Measurements from ENCODE around the gene GNPTAB. TPM values are rescaled to one million over a fixed set of nuclear protein-coding genes. Genes with fewer than 3 reads are reported as not detected.

The GNPTAB gene
- total and polyA plus RNA-seq, 2 of the 8 experiments (the other 6 are each of a cell fraction or from before 2014, with no cell fraction given) = 21.5 to 51.3 TPM

- TF ChIP-seq SAP30 (IDR thresholded peaks at IDR 0.05; ENCODE audit: insufficient read depth, insufficient replicate concordance, low read length) = no peak
- TF ChIP-seq, protein P1, sequence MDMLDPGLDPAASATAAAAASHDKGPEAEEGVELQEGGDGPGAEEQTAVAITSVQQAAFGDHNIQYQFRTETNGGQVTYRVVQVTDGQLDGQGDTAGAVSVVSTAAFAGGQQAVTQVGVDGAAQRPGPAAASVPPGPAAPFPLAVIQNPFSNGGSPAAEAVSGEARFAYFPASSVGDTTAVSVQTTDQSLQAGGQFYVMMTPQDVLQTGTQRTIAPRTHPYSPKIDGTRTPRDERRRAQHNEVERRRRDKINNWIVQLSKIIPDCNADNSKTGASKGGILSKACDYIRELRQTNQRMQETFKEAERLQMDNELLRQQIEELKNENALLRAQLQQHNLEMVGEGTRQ (IDR thresholded peaks at IDR 0.05; ENCODE audit: low read length) = no peak
- no peak for TF ChIP-seq SIN3A (conservative IDR thresholded peaks at IDR 0.05 in 1 of 2, IDR thresholded peaks at IDR 0.05 in 1 of 2; ENCODE audit: low read depth in 1 of 2, low read length in 2 of 2)
These were observed 116.8 kb downstream of the GNPTAB start (continued) for GRCh38 chr12:101713930-101714329.
